Keratinocyte (primary cell): Measurements from ENCODE around the gene HMG20A. TPM values are rescaled to one million over a fixed set of nuclear protein-coding genes. Genes with fewer than 3 reads are reported as not detected.

ENCODE experiments used
- DNase-seq: peaks from one replicate; pipeline ENCODE4 v3.0.0-alpha.2; 2011; ENCODE audit warnings: low read depth, missing footprints, low spot score
- FAIRE-seq: peaks from 2 replicates; lab custom pipeline; 2011; peaks lifted over from hg19 to GRCh38; lab: Jason Lieb, UNC
- H2AFZ ChIP-seq: 2 replicates; pipeline ENCODE4 v1.6.0; 2012; ENCODE audit warnings: low read length, control low read depth, inconsistent platforms; ENCODE audit not compliant: control insufficient read depth
- H3K27ac ChIP-seq: 2 replicates; pipeline ENCODE4 v1.5.1; 2011; ENCODE audit warnings: low read length; ENCODE audit not compliant: control insufficient read depth, insufficient read depth
- H3K27me3 ChIP-seq: 3 replicates; pipeline ENCODE4 v1.6.0; 2011; ENCODE audit warnings: low read length; ENCODE audit not compliant: control insufficient read depth, insufficient read depth; ENCODE audit errors: extremely low read depth
- H3K36me3 ChIP-seq, 2 experiments: 2 replicates in 1 of 2; 3 replicates in 1 of 2; pipeline ENCODE4 v1.5.1; 2011; ENCODE audit warnings: low read length in 2 of 2, mild to moderate bottlenecking in 1 of 2; ENCODE audit not compliant: control insufficient read depth in 2 of 2, insufficient read depth in 2 of 2; ENCODE audit errors: extremely low read depth in 1 of 2
- H3K4me1 ChIP-seq: 3 replicates; pipeline ENCODE4 v1.5.1; 2011; ENCODE audit warnings: low read length; ENCODE audit not compliant: control insufficient read depth, insufficient read depth; ENCODE audit errors: extremely low read depth
- H3K4me2 ChIP-seq: 3 replicates; pipeline ENCODE4 v1.6.0; 2011; ENCODE audit warnings: low read depth, low read length; ENCODE audit not compliant: control insufficient read depth, insufficient read depth; ENCODE audit errors: extremely low read depth
- H3K4me3 ChIP-seq, 3 experiments: fragments of 200-600 bp in 1 of 3; sonication (generic) in 1 of 3; 2 replicates in 2 of 3; 3 replicates in 1 of 3; pipeline ENCODE4 v1.5.1; 2011 to 2016; ENCODE audit warnings: low read length in 3 of 3, mild to moderate bottlenecking in 3 of 3, control low read depth in 2 of 3, inconsistent platforms in 1 of 3, low read depth in 1 of 3, mixed read lengths in 1 of 3, mixed run types in 1 of 3, moderate library complexity in 1 of 3; ENCODE audit not compliant: control insufficient read depth in 2 of 3, insufficient read depth in 2 of 3; ENCODE audit errors: extremely low read depth in 1 of 3
- H3K79me2 ChIP-seq: 2 replicates; pipeline ENCODE4 v1.6.0; 2012; ENCODE audit warnings: low read length; ENCODE audit not compliant: control insufficient read depth, insufficient read depth
- H3K9ac ChIP-seq: 3 replicates; pipeline ENCODE4 v1.6.0; 2011; ENCODE audit warnings: low read length; ENCODE audit not compliant: control insufficient read depth, insufficient read depth; ENCODE audit errors: extremely low read depth
- H3K9me1 ChIP-seq: 3 replicates; pipeline ENCODE4 v1.6.0; 2011; ENCODE audit warnings: low read length; ENCODE audit not compliant: control insufficient read depth, insufficient read depth; ENCODE audit errors: extremely low read depth
- H3K9me3 ChIP-seq: 2 replicates; pipeline ENCODE4 v1.5.1; 2012; ENCODE audit warnings: low read depth, low read length; ENCODE audit not compliant: control insufficient read depth
- H4K20me1 ChIP-seq: 3 replicates; pipeline ENCODE4 v1.6.0; 2011; ENCODE audit warnings: low read length; ENCODE audit not compliant: control insufficient read depth, insufficient read depth; ENCODE audit errors: extremely low read depth
- EZH2 ChIP-seq: IDR thresholded peaks from one replicate; pipeline ENCODE4 v1.6.1; 2012; ENCODE audit warnings: inconsistent platforms, mild to moderate bottlenecking, low read length, moderate library complexity
- dilution Hi-C: fragments of 300-500 bp; cut with MboI; formaldehyde crosslinking; loops from one replicate; pipeline ENCODE4 v1.7.0; 2020; ENCODE audit warnings: low sequenced_read_pairs; ENCODE audit not compliant: extremely low pct_ligation_motif_present
- polyA plus RNA-seq, 5 experiments: library from polyadenylated mRNA; depleted of rRNA in 3 of 5; stranded (reverse) in 3 of 5; stranded (forward) in 1 of 5; unstranded in 1 of 5; fragments of >200 nt; gene quantifications; 1 replicate in 1 of 5; 2 replicates in 3 of 5; 3 replicates in 1 of 5; pipeline versions ENCODE4 v1.2.1 to v1.2.3, GENCODE V29; 2011 to 2012; ENCODE audit warnings: missing spikeins in 2 of 5, low read depth in 1 of 5, low replicate concordance in 1 of 5
- TF ChIP-seq, protein P1 (sequence below), 3 experiments: IDR thresholded peaks in 1 of 3; conservative IDR thresholded peaks in 1 of 3; optimal IDR thresholded peaks in 1 of 3; 2 replicates in 2 of 3; 3 replicates in 1 of 3; pipeline versions ENCODE3 to v1.5.1; 2011; ENCODE audit warnings: low read length in 3 of 3, mild to moderate bottlenecking in 3 of 3, moderate library complexity in 2 of 3, control low read depth in 1 of 3, inconsistent platforms in 1 of 3; ENCODE audit not compliant: insufficient read depth in 2 of 3; ENCODE audit errors: extremely low read depth in 1 of 3

HMG20A gene
- polyA plus RNA-seq, 1 donor (not counting 4 experiments of a cell fraction or from before 2014, with no cell fraction given), result 44.6 TPM

DNA sequence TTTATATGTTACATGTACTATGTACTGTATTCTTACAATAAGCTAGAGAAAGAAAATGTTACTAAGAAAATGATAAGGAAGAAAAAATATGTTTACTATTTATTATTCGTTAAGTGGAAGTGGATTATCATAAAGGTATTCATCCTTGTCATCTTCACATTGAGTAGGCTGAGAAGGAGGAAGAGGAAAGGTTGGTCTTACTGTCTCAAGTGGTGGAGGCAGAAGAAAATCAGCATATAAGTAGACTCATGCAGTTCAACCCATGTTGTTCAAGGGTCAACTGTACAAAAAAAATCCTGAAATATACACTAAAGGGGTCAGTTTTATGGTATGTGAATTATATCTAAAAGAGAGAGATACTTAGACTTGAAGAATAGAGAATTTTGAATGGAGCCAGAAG lies 5.7 kb downstream of the HMG20A start:
- Histone ChIP-seq H3K79me2 (peaks cover 67% of the 10 kb centered on the region), H3K4me2 (no peak overlapping the region), H3K4me3 (no peak overlapping the region), H3K4me1 (peaks cover 5% of the 10 kb centered on the region), H3K27me3 (no peaks in the 10 kb centered on the region), H4K20me1 (no peaks in the 10 kb centered on the region), H3K27ac (no peak overlapping the region), H3K9me1 (no peaks in the 10 kb centered on the region), H2AFZ (no peak overlapping the region), H3K36me3 (no peaks in the 10 kb centered on the region), H3K9me3 (no peaks in the 10 kb centered on the region), H3K9ac (no peak overlapping the region)
- no peak for FAIRE-seq
- dilution Hi-C loops, result no loop called here
- DNase-seq, result no peak
- TF ChIP-seq, protein P1, sequence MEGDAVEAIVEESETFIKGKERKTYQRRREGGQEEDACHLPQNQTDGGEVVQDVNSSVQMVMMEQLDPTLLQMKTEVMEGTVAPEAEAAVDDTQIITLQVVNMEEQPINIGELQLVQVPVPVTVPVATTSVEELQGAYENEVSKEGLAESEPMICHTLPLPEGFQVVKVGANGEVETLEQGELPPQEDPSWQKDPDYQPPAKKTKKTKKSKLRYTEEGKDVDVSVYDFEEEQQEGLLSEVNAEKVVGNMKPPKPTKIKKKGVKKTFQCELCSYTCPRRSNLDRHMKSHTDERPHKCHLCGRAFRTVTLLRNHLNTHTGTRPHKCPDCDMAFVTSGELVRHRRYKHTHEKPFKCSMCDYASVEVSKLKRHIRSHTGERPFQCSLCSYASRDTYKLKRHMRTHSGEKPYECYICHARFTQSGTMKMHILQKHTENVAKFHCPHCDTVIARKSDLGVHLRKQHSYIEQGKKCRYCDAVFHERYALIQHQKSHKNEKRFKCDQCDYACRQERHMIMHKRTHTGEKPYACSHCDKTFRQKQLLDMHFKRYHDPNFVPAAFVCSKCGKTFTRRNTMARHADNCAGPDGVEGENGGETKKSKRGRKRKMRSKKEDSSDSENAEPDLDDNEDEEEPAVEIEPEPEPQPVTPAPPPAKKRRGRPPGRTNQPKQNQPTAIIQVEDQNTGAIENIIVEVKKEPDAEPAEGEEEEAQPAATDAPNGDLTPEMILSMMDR (optimal IDR thresholded peaks at IDR 0.05 in 1 of 3, IDR thresholded peaks at IDR 0.05 in 1 of 3, conservative IDR thresholded peaks at IDR 0.05 in 1 of 3; ENCODE audit: extremely low read depth in 1 of 3, insufficient read depth in 2 of 3, low read length in 3 of 3), result no peak
- no peak for TF ChIP-seq EZH2

DNA sequence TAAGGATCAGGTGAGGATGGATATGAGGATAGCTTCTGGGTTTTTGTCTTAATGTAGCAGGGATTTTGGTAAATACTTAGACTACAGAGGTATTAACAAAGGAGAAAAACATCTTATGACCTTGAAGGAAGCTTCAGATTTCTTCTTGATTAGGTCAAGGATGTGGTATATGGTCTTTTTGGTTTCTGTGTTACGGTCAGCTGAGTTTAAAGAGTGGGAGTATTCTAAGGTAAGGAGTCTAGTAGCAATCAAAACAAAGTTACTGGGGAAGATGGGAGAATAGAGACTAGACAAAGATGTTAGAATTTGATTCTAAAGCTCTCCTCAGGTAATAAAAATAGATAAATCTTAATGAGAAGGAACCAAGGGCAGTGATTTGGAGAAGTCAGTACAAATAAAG lies 6.2 kb downstream of the HMG20A start:
- H3K27ac ChIP-seq, result no peak overlapping the region
- FAIRE-seq (no peak), DNase-seq (no peak)
- H4K20me1 ChIP-seq, result no peaks in the 10 kb centered on the region
- H2AFZ ChIP-seq, result no peak overlapping the region
- no peak overlapping the region for H3K4me3 ChIP-seq
- no peaks in the 10 kb centered on the region for H3K27me3 ChIP-seq
- no peaks in the 10 kb centered on the region for H3K9me3 ChIP-seq
- H3K79me2 ChIP-seq, result peaks cover 62% of the 10 kb centered on the region
- H3K9me1 ChIP-seq, result no peaks in the 10 kb centered on the region
- peaks cover under 1% of the 10 kb centered on the region for H3K4me1 ChIP-seq
- TF ChIP-seq EZH2, result no peak
- TF ChIP-seq, protein P1 (optimal IDR thresholded peaks at IDR 0.05 in 1 of 3, IDR thresholded peaks at IDR 0.05 in 1 of 3, conservative IDR thresholded peaks at IDR 0.05 in 1 of 3; ENCODE audit: extremely low read depth in 1 of 3, insufficient read depth in 2 of 3, low read length in 3 of 3), result no peak
- no peaks in the 10 kb centered on the region for H3K36me3 ChIP-seq
- H3K4me2 ChIP-seq, result no peak overlapping the region
- no peak overlapping the region for H3K9ac ChIP-seq
- dilution Hi-C loops, result no loop called here
